ENCODE data around the gene KCNB1.
"Not testable (repeated sequence)": the region's sequence is repeated elsewhere in the genome, so short reads cannot be mapped to it uniquely, and the experiment has no call there.

Gene KCNB1

GRCh38 chr20:49431329-49431728 lies 51.1 kb downstream of the KCNB1 start:
- no peak for DNase-seq

GRCh38 chr20:49430320-49430719 lies 52.1 kb downstream of the KCNB1 start:
- DNase-seq: no peak

- DNase-seq: no peak
Measured at GRCh38 chr20:49427751-49428518, 54.5 kb downstream of the KCNB1 start.

- DNase-seq: no peak
Measured at GRCh38 chr20:49426873-49427272, 55.6 kb downstream of the KCNB1 start.

DNA sequence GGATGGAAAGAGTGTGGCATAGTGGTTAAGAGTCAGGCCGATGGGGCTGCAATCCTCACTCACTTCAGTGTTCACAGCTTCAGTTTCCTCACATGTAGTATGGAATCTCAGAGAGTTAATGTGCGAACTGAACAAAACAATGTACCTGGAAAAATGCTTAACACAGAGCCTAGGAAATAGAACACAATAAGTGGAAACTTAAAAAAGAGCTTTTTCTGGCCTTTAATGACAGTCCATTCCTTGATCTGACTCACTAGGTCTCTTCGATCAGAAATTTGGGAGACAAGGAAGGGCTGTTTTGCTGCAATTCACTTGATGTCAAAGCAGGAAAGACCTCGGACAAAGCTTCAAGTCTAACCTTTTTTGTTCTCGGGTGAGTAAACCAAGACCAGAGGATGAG lies 56.1 kb downstream of the KCNB1 start:
- DNase-seq: no peak

DNA sequence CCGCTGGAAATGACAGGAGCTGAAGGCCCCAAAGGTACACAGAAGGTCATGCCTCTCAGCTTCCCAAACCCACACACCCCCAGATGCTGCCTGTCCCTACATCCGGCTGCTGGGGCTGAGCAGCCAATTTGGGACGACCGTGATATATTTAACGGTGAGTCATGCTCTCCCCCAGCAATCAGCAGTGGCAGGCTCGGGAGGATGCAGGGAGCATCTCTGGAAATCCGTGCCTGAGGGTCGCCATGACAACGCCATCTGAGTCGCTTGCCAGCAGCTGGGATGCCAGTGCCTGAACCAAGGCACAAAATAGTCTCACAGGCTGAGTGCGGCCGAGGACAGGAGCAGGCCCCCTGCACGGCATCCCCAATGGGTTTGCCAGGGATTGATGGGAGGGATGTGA lies 57.9 kb downstream of the KCNB1 start:
- DNase-seq: no peak

GRCh38 chr20:49422161-49422560 lies 60.3 kb downstream of the KCNB1 start:
- DNase-seq: no peak

- DNase-seq: no peak
Measured at GRCh38 chr20:49420811-49421295, 61.6 kb downstream of the KCNB1 start.

DNA sequence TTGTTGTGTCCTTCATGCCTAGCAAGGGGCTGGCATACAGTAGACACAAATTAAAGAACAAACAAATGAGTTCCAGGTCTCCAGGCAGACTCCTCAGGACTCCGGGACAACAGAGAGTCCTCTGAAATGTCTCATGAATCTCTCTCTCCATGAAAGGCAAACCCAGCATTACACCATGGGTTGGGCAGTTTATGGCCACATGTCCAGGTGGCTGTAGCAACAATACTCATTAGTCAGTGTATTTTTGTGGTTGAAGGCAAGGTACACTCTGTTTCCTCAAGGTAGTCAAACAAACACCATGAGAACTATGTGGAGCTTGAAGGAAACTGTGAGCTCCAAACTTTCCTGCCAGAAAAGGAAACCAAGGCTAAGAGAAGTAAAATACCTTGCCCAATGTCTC lies 62.2 kb downstream of the KCNB1 start:
- no peak for DNase-seq

GRCh38 chr20:49419785-49420184 lies 62.7 kb downstream of the KCNB1 start:
- no peak for DNase-seq

DNA sequence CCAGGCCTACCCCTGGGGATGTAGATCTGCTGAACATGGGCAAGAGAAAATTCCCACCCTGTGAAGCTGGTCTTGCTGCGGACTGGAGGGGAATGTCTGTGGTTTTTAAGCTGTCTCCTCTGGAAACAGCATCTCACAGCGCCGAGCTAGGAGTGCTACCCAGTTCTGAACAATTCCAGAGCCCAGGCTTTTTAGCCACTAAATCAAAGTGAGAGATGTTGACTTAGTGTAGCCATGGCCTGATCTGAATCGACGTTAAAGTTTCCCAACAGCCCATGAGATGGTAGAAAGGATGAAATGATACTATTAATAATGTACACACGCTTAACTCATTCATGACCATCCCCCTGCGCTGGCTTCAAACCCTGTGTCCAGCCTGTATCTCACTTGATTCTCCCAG lies 63.7 kb downstream of the KCNB1 start:
- DNase-seq: no peak

GRCh38 chr20:49417843-49418555 lies 64.5 kb downstream of the KCNB1 start:
- no peak for DNase-seq

DNA sequence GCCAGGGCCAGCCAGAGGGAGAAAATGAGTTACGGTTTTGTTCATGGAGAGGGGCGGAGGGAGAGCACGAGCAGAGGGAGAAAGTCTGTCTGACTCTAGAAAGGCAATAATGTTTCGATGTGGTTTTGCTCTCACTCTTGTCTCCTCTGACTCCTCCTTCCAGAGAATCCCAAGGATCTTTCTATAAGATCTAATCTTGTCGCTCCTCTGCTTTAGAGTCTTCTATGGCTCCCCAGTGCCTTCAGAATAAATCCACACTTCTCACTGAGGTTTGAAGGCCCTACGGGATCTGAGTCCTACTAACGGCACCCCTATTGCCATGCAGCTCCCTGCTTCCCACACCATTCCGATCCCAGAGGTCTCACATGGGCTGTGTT lies 66.8 kb downstream of the KCNB1 start:
- no peak for DNase-seq

DNA sequence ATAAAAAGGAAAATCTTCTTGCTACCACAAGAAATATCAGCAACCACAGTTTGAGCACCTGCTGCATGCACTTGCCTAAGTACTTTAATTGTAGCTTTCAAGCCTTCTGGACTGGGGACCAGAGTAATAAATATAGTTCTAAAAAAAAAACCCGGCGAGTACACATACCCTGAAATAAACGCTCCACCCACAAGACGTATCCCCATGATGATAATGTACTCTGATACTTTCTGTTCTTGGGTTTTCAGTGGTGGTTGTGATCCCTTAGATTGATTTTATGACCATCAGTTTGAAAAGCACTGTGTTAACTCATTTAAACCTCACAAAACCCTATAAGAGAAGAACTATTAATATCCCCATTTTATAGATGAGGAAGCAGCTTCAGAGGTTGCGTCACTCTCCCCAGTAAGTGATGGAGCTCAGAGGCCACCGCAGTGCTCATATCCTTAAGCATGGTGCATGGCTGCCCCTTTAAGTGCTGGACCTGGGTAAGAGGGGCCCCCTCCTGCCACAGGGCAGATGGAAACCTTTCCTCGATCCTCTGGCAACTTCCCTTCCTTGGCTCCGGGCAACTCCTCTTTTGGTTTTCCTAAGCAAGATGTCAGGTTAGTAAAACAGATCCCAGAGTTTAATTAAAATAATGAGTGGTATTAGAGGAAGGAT lies 67.3 kb downstream of the KCNB1 start:
- no peak for DNase-seq

DNA sequence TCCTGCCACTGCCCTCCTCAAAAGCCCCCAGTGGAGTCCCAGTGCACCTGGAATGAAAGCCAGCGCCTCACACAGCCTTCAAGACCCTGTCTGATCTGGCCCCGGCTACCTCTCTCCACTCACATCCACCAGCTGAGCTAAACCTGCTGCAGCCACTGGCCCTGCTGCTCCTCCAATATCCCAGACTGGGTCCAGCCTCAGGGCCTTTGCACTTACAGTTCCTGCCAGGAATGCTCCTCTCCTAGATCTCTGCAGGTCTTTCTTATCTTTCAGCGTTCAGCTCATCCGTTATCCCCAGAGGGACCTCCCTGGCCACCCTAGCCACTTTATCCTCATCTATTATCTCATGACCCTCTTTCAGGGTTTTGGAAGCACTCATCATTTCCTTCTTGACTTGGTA lies 68.8 kb downstream of the KCNB1 start:
- no peak for DNase-seq

DNA sequence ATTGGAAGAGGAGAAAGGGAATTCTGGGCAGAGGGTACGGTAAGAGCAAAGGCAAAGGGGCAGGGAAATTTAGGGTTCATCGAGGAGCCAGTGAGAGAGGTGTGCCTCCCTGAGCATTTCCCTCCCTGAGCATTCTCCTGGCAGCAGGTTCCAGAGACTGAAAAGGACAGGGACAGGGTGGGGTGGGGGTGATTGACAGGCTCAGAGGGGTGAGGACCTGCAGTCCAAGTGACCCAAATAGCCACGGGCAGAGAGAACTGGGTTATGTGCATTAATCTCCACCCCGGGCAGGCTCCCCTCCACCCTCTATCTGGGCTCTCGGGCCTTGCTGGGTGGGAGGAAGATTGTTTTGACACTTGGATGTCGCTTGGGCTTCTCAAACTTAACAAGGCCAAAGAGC lies 69.5 kb downstream of the KCNB1 start:
- no peak for DNase-seq

- no peak for DNase-seq
Measured at GRCh38 chr20:49412254-49412653, 70.2 kb downstream of the KCNB1 start.

- no peak for DNase-seq
Measured at GRCh38 chr20:49411221-49411925, 71.1 kb downstream of the KCNB1 start.

DNA sequence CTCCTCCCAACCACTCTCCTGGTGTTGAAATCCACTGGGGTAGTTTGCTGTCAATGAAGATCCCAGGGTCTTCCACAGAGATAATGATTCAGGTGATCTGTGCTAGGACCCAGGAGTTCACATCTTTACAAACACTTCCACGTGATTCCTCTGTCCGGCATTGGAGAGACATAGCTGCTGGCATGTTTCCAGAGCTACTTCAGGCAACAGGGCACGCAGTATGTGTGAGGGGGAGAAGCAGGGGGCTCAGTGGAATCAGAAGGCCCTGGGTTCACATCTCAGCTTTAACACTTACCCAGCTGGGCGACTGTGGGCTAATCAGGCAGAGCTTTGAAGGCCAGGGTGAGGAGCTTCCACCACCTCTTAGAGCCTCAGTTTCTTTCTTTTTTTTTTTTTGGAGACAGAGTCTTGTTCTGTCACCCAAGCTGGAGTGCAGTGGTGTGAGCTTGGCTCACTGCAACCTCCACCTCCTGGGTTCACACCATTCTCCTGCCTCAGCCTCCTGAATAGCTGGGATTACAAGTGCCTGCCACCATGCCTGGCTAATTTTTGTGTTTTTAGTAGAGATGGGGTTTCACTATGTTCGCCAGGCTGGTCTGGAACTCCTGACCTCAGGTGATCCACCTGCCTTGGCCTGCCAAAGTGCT lies 72.4 kb downstream of the KCNB1 start:
- DNase-seq: not testable (repeated sequence)

GRCh38 chr20:49409302-49409974 lies 73.0 kb downstream of the KCNB1 start:
- DNase-seq: no peak

DNA sequence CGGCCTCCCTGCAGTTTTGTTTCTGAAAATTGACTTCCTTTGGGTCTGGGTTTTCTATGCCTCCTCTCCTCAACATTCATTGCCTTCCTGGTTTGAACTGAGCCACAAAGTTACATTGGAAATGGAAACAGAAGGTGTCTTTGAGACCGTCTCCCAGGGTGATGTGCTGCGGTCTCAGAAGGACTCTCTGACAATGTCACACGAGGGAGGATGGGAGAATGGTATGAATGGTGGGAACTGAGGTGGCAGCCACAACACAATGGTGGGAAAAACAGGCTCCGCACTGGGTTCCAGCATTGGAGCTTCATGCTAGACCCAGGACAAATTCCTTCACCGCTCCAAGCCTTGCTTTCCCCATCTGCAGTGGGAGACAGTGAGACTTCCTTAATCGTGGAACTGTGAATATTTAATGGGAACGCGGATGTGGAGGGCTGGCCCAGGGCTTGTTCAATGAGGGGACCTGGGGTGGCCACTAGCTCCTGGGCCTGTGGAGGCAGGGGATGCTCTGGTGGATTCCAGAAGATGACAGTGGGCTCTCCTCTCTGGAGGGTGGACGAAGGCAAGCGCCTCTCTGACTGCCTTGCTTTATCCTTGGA lies 73.9 kb downstream of the KCNB1 start:
- no peak for DNase-seq

DNA sequence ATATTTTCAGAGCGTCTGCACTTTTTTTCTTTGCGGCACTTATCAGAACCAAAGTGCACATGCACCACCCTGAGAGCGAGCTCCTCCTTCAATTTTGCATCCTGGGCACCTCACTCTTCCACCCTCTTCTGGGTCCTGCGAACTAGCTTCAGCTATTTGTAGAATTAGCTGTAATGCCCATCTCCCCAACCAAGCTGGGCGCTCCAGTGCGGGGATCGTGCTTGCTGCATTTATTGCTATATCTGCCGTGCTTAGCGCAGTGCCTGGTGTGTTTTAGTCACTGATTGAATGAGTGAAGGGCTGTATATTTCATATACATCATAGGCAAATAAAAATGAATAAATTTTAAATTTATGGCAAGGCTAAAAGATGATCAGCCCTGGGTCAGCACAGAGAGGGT lies 75.8 kb downstream of the KCNB1 start:
- no peak for DNase-seq

Data from activated effector memory CD4-positive, alpha-beta T cell treated with Interleukin-2 at 50 U/mL for 16 hours (primary cell).